ENCODE results near the gene PPIL4.

Gene PPIL4

DNA sequence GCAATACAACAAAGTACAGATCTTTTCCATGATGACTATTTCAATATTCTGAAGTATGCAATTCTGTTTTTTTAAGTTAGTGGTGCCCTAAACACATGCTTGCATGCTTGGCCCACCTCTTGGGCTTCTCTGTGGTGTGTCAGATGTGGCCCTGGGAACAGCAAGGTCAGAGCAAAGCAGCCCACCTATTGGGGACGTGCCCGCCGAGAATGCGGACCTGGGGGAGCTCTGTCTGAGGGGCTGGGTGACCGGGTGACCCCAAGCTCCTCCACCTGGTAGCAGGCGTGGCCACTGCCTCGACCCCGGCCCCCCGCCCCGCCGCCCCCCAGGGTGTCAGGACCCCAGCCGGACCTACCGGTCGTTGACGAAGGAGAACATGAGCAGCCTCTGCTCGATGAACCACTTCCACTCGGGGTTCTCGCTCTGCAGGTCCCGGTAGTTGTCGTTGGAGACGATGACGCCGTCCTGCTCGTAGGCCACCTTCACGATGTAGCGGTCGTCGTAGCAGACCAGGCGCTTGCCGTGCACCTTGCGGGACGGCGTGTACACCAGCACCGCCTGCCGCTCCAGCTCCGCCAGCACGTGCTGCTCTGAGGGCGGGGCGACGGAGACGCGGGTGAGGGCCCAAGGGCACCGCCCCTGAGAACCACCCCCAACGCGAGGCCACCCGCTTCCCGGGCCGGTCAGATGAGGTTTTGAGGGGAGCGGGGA, 89.4 kb downstream of the PPIL4 start:
- DNase-seq, result no peak

- no peak for DNase-seq
These were observed 90.7 kb downstream of the PPIL4 start for GRCh38 chr6:149455031-149455732.

Data from activated CD4-positive, alpha-beta T cell treated with anti-CD3 and anti-CD28 coated beads, Interleukin-2, amount 50 U/mL, for 16 hours (primary cell).